Activated gamma-delta T cell treated with anti-CD3 and anti-CD28 coated beads, Interleukin-2, amount 50 U/mL, for 16 hours (primary cell): ENCODE results near the gene SNCAIP.
"Not testable (repeated sequence)": the region's sequence is repeated elsewhere in the genome, so short reads cannot be mapped to it uniquely, and the experiment has no call there.

Experiments
- DNase-seq: peaks from one replicate; pipeline ENCODE4 v3.0.0-alpha.2; 2020; ENCODE audit warnings: low read depth

The SNCAIP gene

GRCh38 chr5:122314036-122314435 lies 2.0 kb downstream of the SNCAIP start:
- DNase-seq, result no peak

- DNase-seq, result no peak
These were observed 3.5 kb downstream of the SNCAIP start for GRCh38 chr5:122315521-122315920.

- DNase-seq, result no peak
These were observed 4.6 kb downstream of the SNCAIP start for GRCh38 chr5:122316656-122317055.

GRCh38 chr5:122319897-122320296 lies 7.9 kb downstream of the SNCAIP start:
- DNase-seq, result no peak

- DNase-seq, result no peak
These were observed 9.9 kb downstream of the SNCAIP start for GRCh38 chr5:122321921-122322320.

GRCh38 chr5:122322801-122323548 lies 10.9 kb downstream of the SNCAIP start:
- no peak for DNase-seq

- no peak for DNase-seq
These were observed 11.7 kb downstream of the SNCAIP start for GRCh38 chr5:122323738-122324137.

GRCh38 chr5:122327110-122327509 lies 15.1 kb downstream of the SNCAIP start:
- DNase-seq, result no peak

- DNase-seq, result no peak
These were observed 18.8 kb downstream of the SNCAIP start for GRCh38 chr5:122330881-122331280.

GRCh38 chr5:122332599-122333555 lies 20.8 kb downstream of the SNCAIP start:
- DNase-seq, result no peak

- no peak for DNase-seq
These were observed 21.5 kb downstream of the SNCAIP start for GRCh38 chr5:122333564-122333963.

- DNase-seq, result no peak
These were observed 27.6 kb downstream of the SNCAIP start for GRCh38 chr5:122339591-122339990.

GRCh38 chr5:122341087-122341486 lies 29.1 kb downstream of the SNCAIP start:
- no peak for DNase-seq

GRCh38 chr5:122342256-122342655 lies 30.2 kb downstream of the SNCAIP start:
- no peak for DNase-seq

GRCh38 chr5:122346897-122347581 lies 35.0 kb downstream of the SNCAIP start:
- no peak for DNase-seq

- DNase-seq, result no peak
These were observed 38.5 kb downstream of the SNCAIP start for GRCh38 chr5:122350496-122350895.

- no peak for DNase-seq
These were observed 39.5 kb downstream of the SNCAIP start for GRCh38 chr5:122351416-122352157.

GRCh38 chr5:122352331-122352730 lies 40.3 kb downstream of the SNCAIP start:
- no peak for DNase-seq

GRCh38 chr5:122353361-122353760 lies 41.3 kb downstream of the SNCAIP start:
- DNase-seq, result not testable (repeated sequence)

GRCh38 chr5:122354293-122354692 lies 42.3 kb downstream of the SNCAIP start:
- no peak for DNase-seq

GRCh38 chr5:122355324-122355723 lies 43.3 kb downstream of the SNCAIP start:
- no peak for DNase-seq

GRCh38 chr5:122356855-122357254 lies 44.8 kb downstream of the SNCAIP start:
- no peak for DNase-seq
